ENCODE data around the gene AADACL4.
A peak's percentile ranks its signal among the peaks of the same experiment; 100 is the strongest.

DNA sequence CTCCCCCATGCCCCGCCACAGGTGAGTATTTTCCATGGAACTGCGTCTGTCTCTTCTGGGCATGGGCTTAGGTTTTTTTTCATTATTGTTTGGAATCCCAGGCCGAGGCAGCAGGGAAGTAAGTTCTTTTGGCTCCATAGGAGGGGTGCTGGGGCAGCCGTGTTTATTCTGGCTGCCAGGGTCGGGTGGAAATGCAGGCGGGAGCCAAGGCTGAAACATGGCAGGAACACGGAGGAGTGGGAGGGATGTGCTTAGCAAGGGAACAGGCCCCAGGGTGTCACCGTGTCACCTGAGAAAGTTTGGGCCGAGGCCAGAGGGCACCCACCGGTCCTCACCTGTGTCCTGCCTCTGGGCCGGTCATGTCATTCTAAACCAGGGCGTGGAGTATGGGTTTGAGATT, 21.4 kb upstream of the AADACL4 start:
- peak; percentile 13 for TF ChIP-seq POLR2AphosphoS5 (IDR thresholded peaks at IDR 0.05)
- peak in 1 of 2 donors; percentile 10 for TF ChIP-seq POLR2A (IDR thresholded peaks at IDR 0.05)
- TF ChIP-seq EP300 (IDR thresholded peaks at IDR 0.05), result no peak

Measured in gastroesophageal sphincter (tissue), 2 donors.